WTC11 (cell line): ENCODE measurements around the gene NECTIN1. TPM values are rescaled to one million over a fixed set of nuclear protein-coding genes. Genes with fewer than 3 reads are reported as not detected.

ENCODE experiments used
- ATAC-seq: fragments of 200-7000 bp; cut with Tn5 transposase; 2 replicates; pipeline ENCODE4 v1.10.0; 2021; ENCODE audit warnings: mild to moderate bottlenecking, moderate library complexity
- CTCF ChIA-PET: fragments of 300-600 bp; sonication (Branson Sonifier 250); formaldehyde crosslinking; loops from one replicate; lab custom pipeline; 2021; ENCODE audit warnings: antibody characterized with exemption; lab: Charles Lee
- POLR2A ChIA-PET: fragments of 350-600 bp; sonication (Branson Sonifier 250); formaldehyde crosslinking; loops from one replicate; lab custom pipeline; 2021; ENCODE audit warnings: antibody characterized with exemption; lab: Charles Lee
- DNase-seq: peaks from one replicate; pipeline ENCODE4 v3.0.0; 2021; ENCODE audit warnings: low spot score
- H3K27ac Mint-ChIP-seq: 2 replicates; pipeline ENCODE4 v1.8.0; 2021; ENCODE audit warnings: mixed read lengths
- H3K27me3 Mint-ChIP-seq: 2 replicates; pipeline ENCODE4 v1.8.0; 2021; ENCODE audit warnings: low read depth, mild to moderate bottlenecking, moderate library complexity, mixed read lengths
- H3K36me3 Mint-ChIP-seq: 2 replicates; pipeline ENCODE4 v1.8.0; 2021; ENCODE audit warnings: mixed read lengths
- H3K4me1 Mint-ChIP-seq: 2 replicates; pipeline ENCODE4 v1.8.0; 2022; ENCODE audit warnings: mixed read lengths
- H3K4me3 Mint-ChIP-seq: 2 replicates; pipeline ENCODE4 v1.8.0; 2021; ENCODE audit warnings: mild to moderate bottlenecking, moderate library complexity, mixed read lengths
- H3K9me3 Mint-ChIP-seq: 2 replicates; pipeline ENCODE4 v1.8.0; 2021; ENCODE audit warnings: mixed read lengths
- CTCF ChIP-seq: fragments of 200-600 bp; IDR thresholded peaks from 2 replicates; pipeline ENCODE4 v1.8.0; 2022; ENCODE audit warnings: antibody characterized with exemption
- ETV6 ChIP-seq: sonication (generic); formaldehyde crosslinking; IDR thresholded peaks from 2 replicates; pipeline ENCODE4 v1.8.1; 2022; ENCODE audit warnings: mild to moderate bottlenecking, missing genetic modification reagents
- KAT7 ChIP-seq: sonication (generic); formaldehyde crosslinking; IDR thresholded peaks from 2 replicates; pipeline ENCODE4 v1.8.1; 2023; ENCODE audit warnings: missing genetic modification reagents, mild to moderate bottlenecking, borderline replicate concordance
- MAX ChIP-seq: sonication (generic); formaldehyde crosslinking; IDR thresholded peaks from 2 replicates; pipeline ENCODE4 v1.8.0; 2022; ENCODE audit warnings: mild to moderate bottlenecking, missing genetic modification reagents
- NR1H2 ChIP-seq: sonication (generic); formaldehyde crosslinking; IDR thresholded peaks from 2 replicates; pipeline ENCODE4 v1.9.0; 2021; ENCODE audit warnings: mild to moderate bottlenecking, moderate library complexity, missing genetic modification reagents
- PRDM15 ChIP-seq: sonication (generic); formaldehyde crosslinking; IDR thresholded peaks from 2 replicates; pipeline ENCODE4 v1.8.0; 2022; ENCODE audit warnings: missing genetic modification reagents
- TCF7 ChIP-seq: sonication (generic); formaldehyde crosslinking; IDR thresholded peaks from 2 replicates; pipeline ENCODE4 v1.8.0; 2022; ENCODE audit warnings: mild to moderate bottlenecking, low read depth, missing genetic modification reagents, moderate library complexity
- TEAD1 ChIP-seq: sonication (generic); formaldehyde crosslinking; IDR thresholded peaks from 2 replicates; pipeline ENCODE4 v1.8.0; 2022; ENCODE audit warnings: mild to moderate bottlenecking, missing genetic modification reagents
- USF1 ChIP-seq: sonication (generic); formaldehyde crosslinking; IDR thresholded peaks from 2 replicates; pipeline ENCODE4 v1.8.0; 2022; ENCODE audit warnings: mild to moderate bottlenecking, missing genetic modification reagents
- ZNF121 ChIP-seq: sonication (generic); formaldehyde crosslinking; IDR thresholded peaks from 2 replicates; pipeline ENCODE4 v1.8.0; 2023; ENCODE audit warnings: missing genetic modification reagents
- ZNF317 ChIP-seq: sonication (generic); formaldehyde crosslinking; IDR thresholded peaks from 2 replicates; pipeline ENCODE4 v1.8.1; 2023; ENCODE audit warnings: low read depth, mild to moderate bottlenecking, moderate library complexity, missing genetic modification reagents, borderline replicate concordance
- total RNA-seq: library from RNA; stranded (reverse); gene quantifications from 3 replicates; pipeline ENCODE4 v1.2.3, GENCODE V29; 2021

NECTIN1 gene
- total RNA-seq, 1 experiment from 2014 or later = 86.2 TPM

- no peak for TF ChIP-seq KAT7 (CRISPR knock-in tag)
- TF ChIP-seq TCF7 (CRISPR knock-in tag) = no peak
- TF ChIP-seq NR1H2 (CRISPR knock-in tag) = no peak
Observed at GRCh38 chr11:119668676-119669075, 60.3 kb downstream of the NECTIN1 start (continued).

- Mint-ChIP-seq H3K4me3 (no peak overlapping the region), H3K27ac (peak overlapping the region; percentile 89)
Observed at GRCh38 chr11:119666463-119667131, 62.4 kb downstream of the NECTIN1 start.

More at GRCh38 chr11:119666463-119667131, 62.4 kb downstream of the NECTIN1 start:
- no peaks in the 10 kb centered on the region for H3K9me3 Mint-ChIP-seq
- POLR2A ChIA-PET = interaction anchor here (0.6 kb wide), 1 partner anchor 37 kb away, joined by 3 read pairs; no protein-coding TSS in a partner anchor
- CTCF ChIA-PET = interaction anchor here (1.0 to 2.7 kb wide), 9 partner anchors 9 to 131 kb away, joined by 3 to 14 read pairs (median 5); partner anchors contain the start of gene NECTIN1
- peaks cover 25% of the 10 kb centered on the region for H3K4me1 Mint-ChIP-seq
- DNase-seq = peak; percentile 88
- peaks cover 13% of the 10 kb centered on the region for H3K36me3 Mint-ChIP-seq
- TF ChIP-seq USF1 = no peak
- TF ChIP-seq ETV6 (CRISPR knock-in tag) = peak; percentile 36; the same call in 1 of the 2 replicates
- TF ChIP-seq ZNF317 (CRISPR knock-in tag) = no peak
- 0 out of 2 replicates have a peak, but pooled peaks have one; percentile 55 for TF ChIP-seq TEAD1 (CRISPR knock-in tag)
- no peak; the same call in 1 of the 2 replicates for TF ChIP-seq ZNF121 (CRISPR knock-in tag)
- no peak for TF ChIP-seq PRDM15
- peak; percentile 85 for TF ChIP-seq CTCF
- 0 out of 2 replicates have a peak, but pooled peaks have one; percentile 15 for TF ChIP-seq MAX (CRISPR knock-in tag)
- TF ChIP-seq, all 79 proteins: peak for 4
- ATAC-seq = peak; percentile 92
- H3K27me3 Mint-ChIP-seq = no peaks in the 10 kb centered on the region
